GM18951 (cell line): ENCODE measurements around the gene KCNQ1.

ENCODE experiments used
- POLR2A ChIP-seq: IDR thresholded peaks from 4 replicates; pipeline ENCODE4 v1.6.1; 2011; ENCODE audit warnings: mild to moderate bottlenecking; ENCODE audit not compliant: insufficient read length, insufficient read depth; ENCODE audit errors: extremely low read depth
- in situ Hi-C: fragments of 300-500 bp; cut with MboI; formaldehyde crosslinking; loops from one replicate; pipeline ENCODE4 v1.12.0; 2022; ENCODE audit warnings: low sequenced_read_pairs, mixed read lengths, inconsistent platforms; ENCODE audit not compliant: unreplicated experiment

The KCNQ1 gene

GRCh38 chr11:2867722-2868505, 423.1 kb downstream of the KCNQ1 start:
- in situ Hi-C loops = no loop called here

GRCh38 chr11:2868506-2869133, 423.8 kb downstream of the KCNQ1 start:
- in situ Hi-C loops = no loop called here
- TF ChIP-seq POLR2A = no peak

More at GRCh38 chr11:2867722-2868505, 423.1 kb downstream of the KCNQ1 start:
- TF ChIP-seq POLR2A = no peak

GRCh38 chr11:2869134-2869526, 424.3 kb downstream of the KCNQ1 start:
- in situ Hi-C loops = no loop called here
- TF ChIP-seq POLR2A = no peak

GRCh38 chr11:2869561-2870427, 425.0 kb downstream of the KCNQ1 start:
- TF ChIP-seq POLR2A = no peak
- in situ Hi-C loops = no loop called here

- in situ Hi-C loops = no loop called here
- no peak for TF ChIP-seq POLR2A
These were observed 425.7 kb downstream of the KCNQ1 start for GRCh38 chr11:2870460-2870859.

- no peak for TF ChIP-seq POLR2A
- in situ Hi-C loops = no loop called here
These were observed 426.3 kb downstream of the KCNQ1 start for GRCh38 chr11:2870969-2871680.

GRCh38 chr11:2874963-2875362, 430.2 kb downstream of the KCNQ1 start:
- in situ Hi-C loops = loop anchor here (25.0 kb wide), 1 partner anchor 438 kb away; the partner anchor contains the start of genes KCNQ1 and TRPM5
- no peak for TF ChIP-seq POLR2A

GRCh38 chr11:2877474-2877873, 432.7 kb downstream of the KCNQ1 start:
- in situ Hi-C loops = loop anchor here (25.0 kb wide), 1 partner anchor 440 kb away; the partner anchor contains the start of genes KCNQ1 and TRPM5

GRCh38 chr11:2878782-2879181, 434.0 kb downstream of the KCNQ1 start:
- in situ Hi-C loops = loop anchor here (25.0 kb wide), 1 partner anchor 441 kb away; the partner anchor contains the start of genes KCNQ1 and TRPM5
- no peak for TF ChIP-seq POLR2A

More at GRCh38 chr11:2877474-2877873, 432.7 kb downstream of the KCNQ1 start:
- no peak for TF ChIP-seq POLR2A

GRCh38 chr11:2880646-2881045, 435.8 kb downstream of the KCNQ1 start:
- in situ Hi-C loops = loop anchor here (25.0 kb wide), 1 partner anchor 443 kb away; the partner anchor contains the start of genes KCNQ1 and TRPM5
- no peak for TF ChIP-seq POLR2A

GRCh38 chr11:2881076-2881980, 436.5 kb downstream of the KCNQ1 start:
- no peak for TF ChIP-seq POLR2A
- in situ Hi-C loops = loop anchor here (25.0 kb wide), 1 partner anchor 444 kb away; the partner anchor contains the start of genes KCNQ1 and TRPM5
